ENCODE measurements around the gene ONECUT2.

The ONECUT2 gene

GRCh38 chr18:57431467-57432080, 3.6 kb upstream of the ONECUT2 start:
- Histone ChIP-seq H4K20me1 (ENCODE audit: insufficient read depth, low read length, poor library complexity, severe bottlenecking) (no peaks in the 10 kb centered on the region), H3F3A (ENCODE audit: low read depth) (no peaks in the 10 kb centered on the region), H3K79me2 (ENCODE audit: insufficient read depth, low read length) (no peaks in the 10 kb centered on the region), H3K9me3 (ENCODE audit: insufficient read depth, low read depth, low read length) (no peaks in the 10 kb centered on the region), H3K4me2 (ENCODE audit: low read depth, low read length, poor library complexity, severe bottlenecking) (no peak overlapping the region), H3K27me3 (ENCODE audit: insufficient read depth, low read length, poor library complexity, severe bottlenecking) (no peaks in the 10 kb centered on the region), H3K9me2 (replicated peaks; ENCODE audit: low read depth, low read length) (no peaks in the 10 kb centered on the region), H3K4me1 (ENCODE audit: insufficient read depth, low read length, poor library complexity, severe bottlenecking) (no peaks in the 10 kb centered on the region), H3K4me3 (ENCODE audit: low read length, poor library complexity, severe bottlenecking) (no peak overlapping the region), H3K36me3 (ENCODE audit: insufficient read depth, low read length) (no peaks in the 10 kb centered on the region), H3K9ac (ENCODE audit: low read depth, low read length, poor library complexity, severe bottlenecking) (no peak overlapping the region), H2AFZ (ENCODE audit: low read length) (no peak overlapping the region)
- TF ChIP-seq EZH2phosphoT487 (IDR thresholded peaks at IDR 0.05; ENCODE audit: borderline replicate concordance) (no peak), CTCF (conservative IDR thresholded peaks at IDR 0.05; ENCODE audit: low read length) (no peak)

DNA sequence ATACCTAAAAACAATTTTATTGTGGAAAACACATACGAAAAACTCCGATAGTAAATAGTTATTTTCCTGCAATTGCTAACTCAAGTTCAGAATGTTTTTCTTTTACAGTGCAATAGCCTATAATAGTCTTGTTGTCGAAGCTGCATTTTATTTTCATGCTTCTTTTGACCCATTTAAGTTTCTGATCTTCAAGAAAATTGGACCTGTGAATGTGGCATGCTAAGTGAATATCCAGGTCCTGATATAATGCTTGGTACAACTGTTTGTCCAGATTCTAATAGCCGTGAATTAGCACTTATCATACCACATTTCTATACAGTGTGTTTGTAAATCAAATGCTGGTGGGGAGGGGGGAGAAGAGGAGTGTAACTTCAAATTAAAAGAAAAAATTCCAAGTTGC, 3.0 kb upstream of the ONECUT2 start:
- TF ChIP-seq CTCF (conservative IDR thresholded peaks at IDR 0.05; ENCODE audit: low read length), result no peak
- no peak for TF ChIP-seq EZH2phosphoT487 (IDR thresholded peaks at IDR 0.05; ENCODE audit: borderline replicate concordance)
- no peaks in the 10 kb centered on the region for H3K9me3 ChIP-seq (ENCODE audit: insufficient read depth, low read depth, low read length)

DNA sequence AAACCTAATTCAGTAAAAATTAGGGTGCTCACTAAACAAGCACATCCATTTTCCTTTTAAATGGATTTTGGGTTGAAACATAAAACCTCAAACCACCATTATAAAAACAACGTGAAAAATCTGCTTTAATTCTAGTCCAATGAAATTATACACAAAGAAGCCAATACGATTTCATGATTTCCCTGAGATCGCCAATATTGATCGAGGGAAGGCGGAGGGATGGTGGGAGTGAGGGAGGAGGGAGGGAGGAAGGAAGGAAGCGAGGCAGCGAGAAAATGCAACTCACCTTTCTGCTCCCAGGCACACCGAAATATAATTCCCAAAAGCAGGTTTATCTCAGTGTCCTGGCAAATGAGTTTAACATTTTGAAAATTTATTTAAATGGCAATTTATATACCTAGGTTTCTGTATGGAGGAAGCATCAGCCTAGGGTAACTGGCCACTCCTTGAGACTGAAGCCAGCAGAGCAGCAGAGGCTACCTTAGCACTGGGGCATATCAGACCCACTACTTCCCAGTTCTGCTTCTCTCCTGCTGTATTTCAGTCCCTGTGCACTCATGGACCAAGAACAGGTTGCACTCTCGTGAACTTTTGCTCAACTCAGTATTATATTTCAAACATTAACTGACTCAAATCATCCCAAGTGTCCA, 2.3 kb upstream of the ONECUT2 start:
- Histone ChIP-seq H2AFZ (ENCODE audit: low read length) (no peak overlapping the region), H4K20me1 (ENCODE audit: insufficient read depth, low read length, poor library complexity, severe bottlenecking) (no peaks in the 10 kb centered on the region), H3K9ac (ENCODE audit: low read depth, low read length, poor library complexity, severe bottlenecking) (no peak overlapping the region), H3K27me3 (ENCODE audit: insufficient read depth, low read length, poor library complexity, severe bottlenecking) (no peaks in the 10 kb centered on the region), H3K79me2 (ENCODE audit: insufficient read depth, low read length) (no peaks in the 10 kb centered on the region), H3K9me2 (replicated peaks; ENCODE audit: low read depth, low read length) (no peaks in the 10 kb centered on the region), H3K36me3 (ENCODE audit: insufficient read depth, low read length) (no peaks in the 10 kb centered on the region), H3K9me3 (ENCODE audit: insufficient read depth, low read depth, low read length) (no peaks in the 10 kb centered on the region), H3K4me1 (ENCODE audit: insufficient read depth, low read length, poor library complexity, severe bottlenecking) (no peaks in the 10 kb centered on the region), H3K4me2 (ENCODE audit: low read depth, low read length, poor library complexity, severe bottlenecking) (no peak overlapping the region), H3K4me3 (ENCODE audit: low read length, poor library complexity, severe bottlenecking) (no peak overlapping the region), H3F3A (ENCODE audit: low read depth) (no peaks in the 10 kb centered on the region)
- TF ChIP-seq EZH2phosphoT487 (IDR thresholded peaks at IDR 0.05; ENCODE audit: borderline replicate concordance), result no peak
- TF ChIP-seq CTCF (conservative IDR thresholded peaks at IDR 0.05; ENCODE audit: low read length), result no peak

More for the DNA sequence above, 3.0 kb upstream of the ONECUT2 start:
- H3K79me2 ChIP-seq (ENCODE audit: insufficient read depth, low read length), result no peaks in the 10 kb centered on the region
- H2AFZ ChIP-seq (ENCODE audit: low read length), result no peak overlapping the region
- no peak overlapping the region for H3K4me2 ChIP-seq (ENCODE audit: low read depth, low read length, poor library complexity, severe bottlenecking)
- no peaks in the 10 kb centered on the region for H3K36me3 ChIP-seq (ENCODE audit: insufficient read depth, low read length)
- no peaks in the 10 kb centered on the region for H3K27me3 ChIP-seq (ENCODE audit: insufficient read depth, low read length, poor library complexity, severe bottlenecking)
- H4K20me1 ChIP-seq (ENCODE audit: insufficient read depth, low read length, poor library complexity, severe bottlenecking), result no peaks in the 10 kb centered on the region
- no peak overlapping the region for H3K9ac ChIP-seq (ENCODE audit: low read depth, low read length, poor library complexity, severe bottlenecking)
- H3K4me1 ChIP-seq (ENCODE audit: insufficient read depth, low read length, poor library complexity, severe bottlenecking), result no peaks in the 10 kb centered on the region
- no peak overlapping the region for H3K4me3 ChIP-seq (ENCODE audit: low read length, poor library complexity, severe bottlenecking)
- H3K9me2 ChIP-seq (replicated peaks; ENCODE audit: low read depth, low read length), result no peaks in the 10 kb centered on the region
- H3F3A ChIP-seq (ENCODE audit: low read depth), result no peaks in the 10 kb centered on the region
